Measurements from ENCODE around the gene FGG. TPM values are rescaled to one million over a fixed set of nuclear protein-coding genes. Genes with fewer than 3 reads are reported as not detected.

Gene FGG
- polyA plus RNA-seq, 3 donors, result not detected

GRCh38 chr4:154610582-154610981, 1.9 kb downstream of the FGG start:
- Mint-ChIP-seq H3K36me3 (no peaks in the 10 kb centered on the region), H3K27me3 (ENCODE audit: low read depth in 3 of 3) (no peaks in the 10 kb centered on the region)
- intact Hi-C loops (cut with micrococcal nuclease), result no loop called here

DNA sequence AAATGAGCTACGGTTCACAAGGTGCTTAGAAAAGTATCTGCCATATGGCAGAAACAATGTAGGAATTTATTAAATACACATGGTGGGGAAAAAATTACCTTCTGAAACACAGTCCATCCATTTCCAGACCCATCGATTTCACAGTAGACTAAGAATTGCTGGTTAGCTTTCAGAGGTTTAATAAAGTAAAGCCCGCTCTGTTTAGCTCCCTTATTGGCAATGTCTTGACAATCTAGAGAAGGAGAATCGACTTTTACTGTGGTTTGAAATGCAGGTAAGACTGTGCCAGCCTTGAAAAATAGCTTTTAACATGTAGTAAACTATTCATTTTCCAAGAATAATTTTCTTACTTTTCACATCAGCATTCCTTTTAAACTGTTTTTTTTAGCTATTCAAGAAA, 2.9 kb downstream of the FGG start:
- DNase-seq, result no peak
- TF ChIP-seq, protein P1, sequence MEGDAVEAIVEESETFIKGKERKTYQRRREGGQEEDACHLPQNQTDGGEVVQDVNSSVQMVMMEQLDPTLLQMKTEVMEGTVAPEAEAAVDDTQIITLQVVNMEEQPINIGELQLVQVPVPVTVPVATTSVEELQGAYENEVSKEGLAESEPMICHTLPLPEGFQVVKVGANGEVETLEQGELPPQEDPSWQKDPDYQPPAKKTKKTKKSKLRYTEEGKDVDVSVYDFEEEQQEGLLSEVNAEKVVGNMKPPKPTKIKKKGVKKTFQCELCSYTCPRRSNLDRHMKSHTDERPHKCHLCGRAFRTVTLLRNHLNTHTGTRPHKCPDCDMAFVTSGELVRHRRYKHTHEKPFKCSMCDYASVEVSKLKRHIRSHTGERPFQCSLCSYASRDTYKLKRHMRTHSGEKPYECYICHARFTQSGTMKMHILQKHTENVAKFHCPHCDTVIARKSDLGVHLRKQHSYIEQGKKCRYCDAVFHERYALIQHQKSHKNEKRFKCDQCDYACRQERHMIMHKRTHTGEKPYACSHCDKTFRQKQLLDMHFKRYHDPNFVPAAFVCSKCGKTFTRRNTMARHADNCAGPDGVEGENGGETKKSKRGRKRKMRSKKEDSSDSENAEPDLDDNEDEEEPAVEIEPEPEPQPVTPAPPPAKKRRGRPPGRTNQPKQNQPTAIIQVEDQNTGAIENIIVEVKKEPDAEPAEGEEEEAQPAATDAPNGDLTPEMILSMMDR (IDR thresholded peaks at IDR 0.05), result no peak
- no peaks in the 10 kb centered on the region for H3K27me3 ChIP-seq (ENCODE audit: control insufficient read depth in 2 of 2, insufficient read depth in 2 of 2, low read length in 2 of 2)
- Mint-ChIP-seq H3K4me1 (no peaks in the 10 kb centered on the region), H3K36me3 (no peaks in the 10 kb centered on the region), H3K27ac (no peak overlapping the region), H3K4me3 (no peak overlapping the region), H3K27me3 (ENCODE audit: low read depth in 3 of 3) (peaks cover 0 to 1% (median 0%) of the 10 kb centered on the region in 3 donors), H3K9me3 (no peaks in the 10 kb centered on the region)
- no peak overlapping the region for H3K9ac ChIP-seq (ENCODE audit: insufficient read depth, low read length, poor library complexity, severe bottlenecking)
- no peak overlapping the region for H3K4me2 ChIP-seq (replicated peaks; ENCODE audit: extremely low read depth, low read length, poor library complexity, severe bottlenecking)
- H3K4me3 ChIP-seq (replicated peaks in 1 of 3; ENCODE audit: low read depth in 2 of 3, low read length in 3 of 3), result no peak overlapping the region
- no peak overlapping the region for H2AFZ ChIP-seq (ENCODE audit: insufficient read depth, low read depth, low read length, poor library complexity, severe bottlenecking)
- H3K27ac ChIP-seq (ENCODE audit: low read depth in 1 of 2, low read length in 2 of 2), result no peak overlapping the region
- H3K4me1 ChIP-seq (ENCODE audit: control insufficient read depth in 1 of 2, insufficient read depth in 2 of 2, low read length in 2 of 2), result no peaks in the 10 kb centered on the region
- no peaks in the 10 kb centered on the region for H3K36me3 ChIP-seq (replicated peaks in 1 of 2; ENCODE audit: control insufficient read depth in 1 of 2, insufficient read depth in 2 of 2, low read length in 2 of 2)
- no peaks in the 10 kb centered on the region for H3K9me3 ChIP-seq (replicated peaks in 1 of 2; ENCODE audit: control insufficient read depth in 1 of 2, insufficient read depth in 1 of 2, low read length in 2 of 2)
- intact Hi-C loops (cut with micrococcal nuclease), result no loop called here
- no peaks in the 10 kb centered on the region for H4K20me1 ChIP-seq (ENCODE audit: insufficient read depth, low read length)
- WGBS (ENCODE audit: insufficient coverage), result no CpG with 5 or more reads among the region's 4 CpGs
- no peaks in the 10 kb centered on the region for H3K79me2 ChIP-seq (ENCODE audit: insufficient read depth, low read length)

More at GRCh38 chr4:154610582-154610981, 1.9 kb downstream of the FGG start:
- no CpG with 5 or more reads among the region's 4 CpGs for WGBS (ENCODE audit: insufficient coverage)
- no peak overlapping the region for H3K4me3 Mint-ChIP-seq
- H3K79me2 ChIP-seq (ENCODE audit: insufficient read depth, low read length), result no peaks in the 10 kb centered on the region
- TF ChIP-seq, protein P1 (IDR thresholded peaks at IDR 0.05), result no peak
- H3K27ac ChIP-seq (ENCODE audit: low read depth in 1 of 2, low read length in 2 of 2), result no peak overlapping the region
- H3K36me3 ChIP-seq (replicated peaks in 1 of 2; ENCODE audit: control insufficient read depth in 1 of 2, insufficient read depth in 2 of 2, low read length in 2 of 2), result no peaks in the 10 kb centered on the region
- no peak overlapping the region for H3K9ac ChIP-seq (ENCODE audit: insufficient read depth, low read length, poor library complexity, severe bottlenecking)
- DNase-seq, result no peak
- no peaks in the 10 kb centered on the region for H3K4me1 Mint-ChIP-seq
- H3K9me3 Mint-ChIP-seq, result no peaks in the 10 kb centered on the region
- no peaks in the 10 kb centered on the region for H3K9me3 ChIP-seq (replicated peaks in 1 of 2; ENCODE audit: control insufficient read depth in 1 of 2, insufficient read depth in 1 of 2, low read length in 2 of 2)
- H3K27me3 ChIP-seq (ENCODE audit: control insufficient read depth in 2 of 2, insufficient read depth in 2 of 2, low read length in 2 of 2), result no peaks in the 10 kb centered on the region
- H3K4me3 ChIP-seq (replicated peaks in 1 of 3; ENCODE audit: low read depth in 2 of 3, low read length in 3 of 3), result no peak overlapping the region
- no peak overlapping the region for H2AFZ ChIP-seq (ENCODE audit: insufficient read depth, low read depth, low read length, poor library complexity, severe bottlenecking)
- no peaks in the 10 kb centered on the region for H4K20me1 ChIP-seq (ENCODE audit: insufficient read depth, low read length)
- H3K4me1 ChIP-seq (ENCODE audit: control insufficient read depth in 1 of 2, insufficient read depth in 2 of 2, low read length in 2 of 2), result no peaks in the 10 kb centered on the region
- no peak overlapping the region for H3K27ac Mint-ChIP-seq
- no peak overlapping the region for H3K4me2 ChIP-seq (replicated peaks; ENCODE audit: extremely low read depth, low read length, poor library complexity, severe bottlenecking)
